Esophagus (tissue), 2 donors: ENCODE data around the gene NFYC. TPM values are rescaled to one million over a fixed set of nuclear protein-coding genes. Genes with fewer than 3 reads are reported as not detected.

ENCODE experiments used
- H3K27ac ChIP-seq, 2 donors: one replicate each; pipeline ENCODE4 v1.5.1; 2013; ENCODE audit warnings: low read depth in 2 of 2, mild to moderate bottlenecking in 2 of 2, inconsistent platforms in 1 of 2, low read length in 1 of 2, moderate library complexity in 1 of 2
- H3K27me3 ChIP-seq, 2 donors: one replicate each; pipeline ENCODE4 v1.6.1; 2013; ENCODE audit warnings: low read length in 2 of 2, control low read depth in 1 of 2, mild to moderate bottlenecking in 1 of 2; ENCODE audit not compliant: insufficient read depth in 2 of 2, control insufficient read depth in 1 of 2
- H3K36me3 ChIP-seq, 2 donors: one replicate each; pipeline ENCODE4 v1.6.1; 2013; ENCODE audit warnings: low read length in 1 of 2; ENCODE audit not compliant: control insufficient read depth in 2 of 2, insufficient read depth in 2 of 2
- H3K4me1 ChIP-seq, 2 donors: one replicate each; pipeline ENCODE4 v1.6.1; 2013; ENCODE audit warnings: low read length in 1 of 2; ENCODE audit not compliant: control insufficient read depth in 2 of 2, insufficient read depth in 2 of 2
- H3K4me3 ChIP-seq, 2 donors: one replicate each; pipeline ENCODE4 v1.5.1; 2013; ENCODE audit warnings: low read length in 2 of 2, mild to moderate bottlenecking in 2 of 2, low read depth in 1 of 2, moderate library complexity in 1 of 2
- H3K9me3 ChIP-seq, 2 donors: one replicate each; pipeline ENCODE4 v1.6.1; 2013; ENCODE audit warnings: mild to moderate bottlenecking in 2 of 2, low read depth in 1 of 2, low read length in 1 of 2, moderate library complexity in 1 of 2; ENCODE audit not compliant: control insufficient read depth in 2 of 2, insufficient read depth in 1 of 2
- WGBS, 2 donors: extraction: QIAGEN DNeasy Blood & Tissue Kit; methylation state at CpG; one replicate each; pipeline ENCODE4 v1.1.7; 2013; 5-methylcytosine and 5-hydroxymethylcytosine counted together
- polyA plus RNA-seq, 2 donors: library from polyadenylated mRNA; stranded (reverse); fragments of 200-250 nt; gene quantifications; one replicate each; pipeline ENCODE4 v1.2.3, GENCODE V29; 2013
- donor health status: healthy with polysubstance abuse.
- donor health status: Bipolar disorder and iron deficiency.

NFYC gene
- polyA plus RNA-seq, 2 donors, result 24.8 to 37.2 TPM

GRCh38 chr1:40687661-40688060 is 3.8 kb upstream of the NFYC start:
- H3K36me3 ChIP-seq, result no peaks in the 10 kb centered on the region
- peaks cover 0 to 5% of the 10 kb centered on the region in 2 donors for H3K4me1 ChIP-seq
- H3K9me3 ChIP-seq, result no peaks in the 10 kb centered on the region
- H3K27me3 ChIP-seq, result no peaks in the 10 kb centered on the region
- 95% methylated on average over 6 of the region's 6 CpGs for WGBS, 2 donors
- H3K27ac ChIP-seq, result no peak overlapping the region
- H3K4me3 ChIP-seq, result no peak overlapping the region

GRCh38 chr1:40689737-40690136 is 1.8 kb upstream of the NFYC start:
- no peak overlapping the region for H3K4me3 ChIP-seq
- H3K9me3 ChIP-seq, result no peaks in the 10 kb centered on the region
- peaks cover 0 to 5% of the 10 kb centered on the region in 2 donors for H3K4me1 ChIP-seq
- H3K27ac ChIP-seq, result no peak overlapping the region
- WGBS, 2 donors, result 15 to 27% methylated on average over 1 of the region's 1 CpG
- no peaks in the 10 kb centered on the region for H3K27me3 ChIP-seq
- H3K36me3 ChIP-seq, result no peaks in the 10 kb centered on the region

GRCh38 chr1:40690771-40691537 is 550 bp upstream of the NFYC start:
- H3K27ac ChIP-seq, result peak overlapping the region; percentile 98 to 99
- H3K36me3 ChIP-seq, result no peaks in the 10 kb centered on the region
- H3K4me1 ChIP-seq, result peaks cover 0 to 5% of the 10 kb centered on the region in 2 donors
- H3K9me3 ChIP-seq, result no peaks in the 10 kb centered on the region
- H3K4me3 ChIP-seq, result peak overlapping the region; percentile 71 to 97
- WGBS, 2 donors, result 20 to 21% methylated on average over 18 of the region's 18 CpGs
- no peaks in the 10 kb centered on the region for H3K27me3 ChIP-seq

GRCh38 chr1:40692429-40692895 is 958 bp downstream of the NFYC start:
- Histone ChIP-seq H3K9me3 (no peaks in the 10 kb centered on the region), H3K36me3 (no peaks in the 10 kb centered on the region), H3K27ac (peak overlapping the region; percentile 98 to 99), H3K4me3 (peak overlapping the region; percentile 71 to 97), H3K27me3 (no peaks in the 10 kb centered on the region), H3K4me1 (peaks cover 0 to 5% of the 10 kb centered on the region in 2 donors)
- 1 to 3% methylated on average over 9 of the region's 9 CpGs for WGBS, 2 donors

GRCh38 chr1:40693425-40693824 is 1.9 kb downstream of the NFYC start:
- Histone ChIP-seq H3K4me1 (peaks cover 0 to 5% of the 10 kb centered on the region in 2 donors), H3K4me3 (no peak overlapping the region), H3K36me3 (no peaks in the 10 kb centered on the region), H3K27me3 (no peaks in the 10 kb centered on the region), H3K9me3 (no peaks in the 10 kb centered on the region), H3K27ac (no peak overlapping the region)
- WGBS, 2 donors, result 87 to 94% methylated on average over 1 of the region's 1 CpG

- WGBS, 2 donors, result 36 to 41% methylated on average over 2 of the region's 2 CpGs
- Histone ChIP-seq H3K27ac (no peak overlapping the region), H3K9me3 (no peaks in the 10 kb centered on the region), H3K4me3 (no peak overlapping the region), H3K36me3 (no peaks in the 10 kb centered on the region), H3K27me3 (no peaks in the 10 kb centered on the region), H3K4me1 (peaks cover 0 to 5% of the 10 kb centered on the region in 2 donors)
These were observed 2.9 kb downstream of the NFYC start for GRCh38 chr1:40694353-40694874.

- Histone ChIP-seq H3K27ac (no peak overlapping the region), H3K4me1 (peaks cover 0 to 5% of the 10 kb centered on the region in 2 donors), H3K27me3 (no peaks in the 10 kb centered on the region), H3K9me3 (no peaks in the 10 kb centered on the region), H3K4me3 (no peak overlapping the region), H3K36me3 (no peaks in the 10 kb centered on the region)
- WGBS, 2 donors, result 80 to 88% methylated on average over 4 of the region's 4 CpGs
These were observed 4.8 kb downstream of the NFYC start for GRCh38 chr1:40696294-40696693.

- no peaks in the 10 kb centered on the region for H3K27me3 ChIP-seq
- H3K4me1 ChIP-seq, result peaks cover 0 to 1% of the 10 kb centered on the region in 2 donors
- H3K36me3 ChIP-seq, result no peaks in the 10 kb centered on the region
- 74 to 75% methylated on average over 5 of the region's 5 CpGs for WGBS, 2 donors
- no peak overlapping the region for H3K27ac ChIP-seq
- no peak overlapping the region for H3K4me3 ChIP-seq
- H3K9me3 ChIP-seq, result no peaks in the 10 kb centered on the region
These were observed 5.9 kb downstream of the NFYC start for GRCh38 chr1:40697436-40697835.

- no peaks in the 10 kb centered on the region for H3K4me1 ChIP-seq
- 76 to 80% methylated on average over 6 of the region's 6 CpGs for WGBS, 2 donors
- no peaks in the 10 kb centered on the region for H3K9me3 ChIP-seq
- no peaks in the 10 kb centered on the region for H3K36me3 ChIP-seq
- H3K4me3 ChIP-seq, result no peak overlapping the region
- H3K27ac ChIP-seq, result no peak overlapping the region
- no peaks in the 10 kb centered on the region for H3K27me3 ChIP-seq
These were observed 8.3 kb downstream of the NFYC start for GRCh38 chr1:40699787-40700186.

GRCh38 chr1:40701684-40702083 is 10.2 kb downstream of the NFYC start:
- Histone ChIP-seq H3K27ac (no peak overlapping the region), H3K27me3 (no peaks in the 10 kb centered on the region), H3K4me1 (peaks cover 0 to 2% of the 10 kb centered on the region in 2 donors), H3K4me3 (no peak overlapping the region), H3K9me3 (no peaks in the 10 kb centered on the region), H3K36me3 (no peaks in the 10 kb centered on the region)
- WGBS, 2 donors, result 53 to 54% methylated on average over 3 of the region's 3 CpGs
